NT2/D1 (cell line): ENCODE measurements around the gene PTGR3.

Experiments used
- DNase-seq: peaks from one replicate; pipeline ENCODE4 v3.0.0-alpha.2; 2011; ENCODE audit warnings: low read depth, low spot score
- H3K27me3 ChIP-seq: 2 replicates; pipeline ENCODE4 v1.6.0; 2011; ENCODE audit warnings: mild to moderate bottlenecking; ENCODE audit not compliant: insufficient read length, insufficient read depth
- H3K36me3 ChIP-seq: 2 replicates; pipeline ENCODE4 v1.6.1; 2011; ENCODE audit warnings: mild to moderate bottlenecking, low read length, mixed read lengths; ENCODE audit not compliant: insufficient read depth, insufficient read length
- H3K4me1 ChIP-seq: 2 replicates; pipeline ENCODE4 v1.5.1; 2011; ENCODE audit not compliant: insufficient read depth, insufficient read length
- H3K4me3 ChIP-seq: 2 replicates; pipeline ENCODE4 v1.5.1; 2011; ENCODE audit warnings: low read depth; ENCODE audit not compliant: insufficient read length
- H3K9ac ChIP-seq: 2 replicates; pipeline ENCODE4 v1.6.0; 2011; ENCODE audit warnings: low read depth; ENCODE audit not compliant: insufficient read length
- H3K9me3 ChIP-seq: 2 replicates; pipeline ENCODE4 v1.5.1; 2011; ENCODE audit warnings: mild to moderate bottlenecking, low read length; ENCODE audit not compliant: insufficient read depth
- SUZ12 ChIP-seq: IDR thresholded peaks from 2 replicates; pipeline ENCODE4 v1.6.1; 2011; ENCODE audit not compliant: insufficient read length, insufficient read depth; ENCODE audit errors: extremely low read depth
- YY1 ChIP-seq: IDR thresholded peaks from 2 replicates; pipeline ENCODE4 v1.6.1; 2011; ENCODE audit not compliant: insufficient read length, insufficient read depth
- ZNF274 ChIP-seq: IDR thresholded peaks from 2 replicates; pipeline ENCODE4 v1.6.1; 2011; ENCODE audit warnings: mild to moderate bottlenecking, low read depth, low read length

PTGR3 gene

GRCh38 chr18:75170916-75171315, 38.0 kb downstream of the PTGR3 start:
- no peak for TF ChIP-seq ZNF274
- TF ChIP-seq YY1, result no peak
- no peak for TF ChIP-seq SUZ12
- no peak for DNase-seq
- Histone ChIP-seq H3K36me3 (no peaks in the 10 kb centered on the region), H3K9me3 (no peaks in the 10 kb centered on the region), H3K9ac (no peak overlapping the region), H3K27me3 (no peaks in the 10 kb centered on the region), H3K4me1 (no peaks in the 10 kb centered on the region), H3K4me3 (no peak overlapping the region)

GRCh38 chr18:75170022-75170789, 38.7 kb downstream of the PTGR3 start:
- DNase-seq, result no peak
- Histone ChIP-seq H3K9me3 (no peaks in the 10 kb centered on the region), H3K9ac (no peak overlapping the region), H3K36me3 (no peaks in the 10 kb centered on the region), H3K4me3 (no peak overlapping the region), H3K4me1 (no peaks in the 10 kb centered on the region), H3K27me3 (no peaks in the 10 kb centered on the region)
- TF ChIP-seq YY1, result no peak

GRCh38 chr18:75169411-75169810, 39.5 kb downstream of the PTGR3 start:
- Histone ChIP-seq H3K4me1 (no peaks in the 10 kb centered on the region), H3K4me3 (no peak overlapping the region), H3K9ac (no peak overlapping the region), H3K36me3 (no peaks in the 10 kb centered on the region), H3K27me3 (no peaks in the 10 kb centered on the region), H3K9me3 (no peaks in the 10 kb centered on the region)
- no peak for DNase-seq
- TF ChIP-seq ZNF274, result no peak
- TF ChIP-seq SUZ12, result no peak
- no peak for TF ChIP-seq YY1

- no peaks in the 10 kb centered on the region for H3K27me3 ChIP-seq
- no peaks in the 10 kb centered on the region for H3K4me1 ChIP-seq
- H3K9me3 ChIP-seq, result no peaks in the 10 kb centered on the region
- H3K9ac ChIP-seq, result no peak overlapping the region
- no peaks in the 10 kb centered on the region for H3K36me3 ChIP-seq
- TF ChIP-seq SUZ12, result no peak
- no peak for TF ChIP-seq YY1
- TF ChIP-seq ZNF274, result no peak
- no peak overlapping the region for H3K4me3 ChIP-seq
- DNase-seq, result no peak
These were observed 40.3 kb downstream of the PTGR3 start for GRCh38 chr18:75168619-75169018.

GRCh38 chr18:75167759-75168618, 41.0 kb downstream of the PTGR3 start:
- Histone ChIP-seq H3K9me3 (no peaks in the 10 kb centered on the region), H3K4me1 (no peaks in the 10 kb centered on the region), H3K4me3 (no peak overlapping the region), H3K9ac (no peak overlapping the region), H3K27me3 (no peaks in the 10 kb centered on the region), H3K36me3 (no peaks in the 10 kb centered on the region)
- TF ChIP-seq SUZ12 (no peak), YY1 (no peak), ZNF274 (no peak)
- DNase-seq, result no peak

- DNase-seq, result no peak
- Histone ChIP-seq H3K9me3 (no peaks in the 10 kb centered on the region), H3K27me3 (no peaks in the 10 kb centered on the region), H3K36me3 (no peaks in the 10 kb centered on the region), H3K4me3 (no peak overlapping the region), H3K9ac (no peak overlapping the region), H3K4me1 (no peaks in the 10 kb centered on the region)
- no peak for TF ChIP-seq SUZ12
- TF ChIP-seq YY1, result no peak
- no peak for TF ChIP-seq ZNF274
These were observed 41.8 kb downstream of the PTGR3 start for GRCh38 chr18:75167137-75167536.

- Histone ChIP-seq H3K4me1 (no peaks in the 10 kb centered on the region), H3K27me3 (no peaks in the 10 kb centered on the region), H3K4me3 (no peak overlapping the region), H3K9me3 (no peaks in the 10 kb centered on the region), H3K36me3 (no peaks in the 10 kb centered on the region), H3K9ac (no peak overlapping the region)
- no peak for DNase-seq
- no peak for TF ChIP-seq YY1
- TF ChIP-seq ZNF274, result no peak
- no peak for TF ChIP-seq SUZ12
These were observed 43.0 kb downstream of the PTGR3 start for GRCh38 chr18:75165926-75166325.
